ENCODE measurements around the gene ZBTB40. TPM values are rescaled to one million over a fixed set of nuclear protein-coding genes. Genes with fewer than 3 reads are reported as not detected.

ZBTB40 gene
- polyA plus RNA-seq, 1 of the 3 experiments (the other 2 are of a cell fraction) = 5.0 TPM

GRCh38 chr1:22415489-22415888, 36.2 kb upstream of the ZBTB40 start:
- H3K27ac ChIP-seq (ENCODE audit: low read depth in 2 of 2, low read length in 1 of 2) = no peak overlapping the region
- H3K4me1 ChIP-seq (ENCODE audit: control insufficient read depth in 1 of 2, insufficient read depth in 2 of 2, low read depth in 1 of 2, low read length in 1 of 2) = peaks cover 7 to 26% of the 10 kb centered on the region in 2 experiments; a peak in 2 of 4 replicates
- no peaks in the 10 kb centered on the region for H4K20me1 ChIP-seq (ENCODE audit: insufficient read depth)
- DNase-seq = no peak
- H3K79me2 ChIP-seq (ENCODE audit: insufficient read depth) = no peaks in the 10 kb centered on the region
- ChIA-PET CTCF (interaction anchor here (0.8 to 12.2 kb wide), 30 partner anchors 17 to 392 kb away, joined by 3 to 173 read pairs (median 6); partner anchors contain the start of genes C1QC and EPHA8), POLR2A (no interaction called here)
- 85% methylated on average over 7 of the region's 7 CpGs for WGBS (ENCODE audit: low lambda C conversion rate)
- H3K4me3 ChIP-seq (ENCODE audit: low read depth in 2 of 2, low read length in 1 of 2) = no peak overlapping the region
- H3K36me3 ChIP-seq (replicated peaks in 1 of 2; ENCODE audit: control insufficient read depth in 1 of 2, insufficient read depth in 2 of 2, low read length in 1 of 2) = no peaks in the 10 kb centered on the region
- H3F3A ChIP-seq (replicated peaks; ENCODE audit: insufficient read depth) = no peaks in the 10 kb centered on the region
- no peak overlapping the region for H3K4me2 ChIP-seq
- no peak overlapping the region for H3K9ac ChIP-seq
- TF ChIP-seq RCOR1 (IDR thresholded peaks at IDR 0.05; ENCODE audit: low read length) (no peak), ELF1 (IDR thresholded peaks at IDR 0.05) (no peak), RFX5 (IDR thresholded peaks at IDR 0.05; ENCODE audit: low read length) (no peak), FOXJ3 (CRISPR knock-in tag; IDR thresholded peaks at IDR 0.05) (no peak), IRF3 (IDR thresholded peaks at IDR 0.05; ENCODE audit: low read depth, low read length) (no peak), FOXM1 (IDR thresholded peaks at IDR 0.05; ENCODE audit: low read depth) (no peak), FOSL2 (IDR thresholded peaks at IDR 0.05; ENCODE audit: borderline replicate concordance, low read depth) (no peak), REST (IDR thresholded peaks at IDR 0.05; ENCODE audit: low read depth, low read length) (no peak), ZBTB33 (IDR thresholded peaks at IDR 0.05; ENCODE audit: borderline replicate concordance, low read depth) (no peak), MXI1 (IDR thresholded peaks at IDR 0.05; ENCODE audit: low read depth, low read length) (no peak), TAF1 (IDR thresholded peaks at IDR 0.05; ENCODE audit: borderline replicate concordance, low read depth, low read length) (no peak), GATA2 (CRISPR knock-in tag; IDR thresholded peaks at IDR 0.05) (no peak), TCF12 (IDR thresholded peaks at IDR 0.05) (no peak), CHD2 (IDR thresholded peaks at IDR 0.05; ENCODE audit: low read length, partially characterized antibody) (no peak), JUND (IDR thresholded peaks at IDR 0.05) (no peak)
- no peaks in the 10 kb centered on the region for H3K9me3 ChIP-seq
- H3K9me2 ChIP-seq = no peaks in the 10 kb centered on the region
- H2AFZ ChIP-seq (ENCODE audit: low read depth) = no peak overlapping the region
- H3K27me3 ChIP-seq (ENCODE audit: insufficient read depth) = no peaks in the 10 kb centered on the region
